PC-3 (cell line): ENCODE results near the gene MKRN2. TPM values are rescaled to one million over a fixed set of nuclear protein-coding genes. Genes with fewer than 3 reads are reported as not detected.

Source experiments
- ATAC-seq: fragments of 200-7000 bp; cut with Tn5 transposase; 2 replicates; pipeline ENCODE4 v1.9.1; 2020; ENCODE audit warnings: mild to moderate bottlenecking, moderate library complexity
- BruUV-seq: library from RNA; stranded (reverse); fragments of 400-500 nt; replicated peaks from 2 replicates; lab custom pipeline; 2021; lab: Mats Ljungman, UMichigan
- CTCF ChIA-PET: fragments of 300-600 bp; sonication (Branson Sonifier 250); formaldehyde crosslinking; loops from one replicate; lab custom pipeline; 2022; ENCODE audit warnings: antibody characterized with exemption; lab: Charles Lee
- POLR2A ChIA-PET: fragments of 300-600 bp; sonication (Branson Sonifier 250); formaldehyde crosslinking; loops from one replicate; lab custom pipeline; 2022; ENCODE audit warnings: antibody characterized with exemption; ENCODE audit not compliant: unreplicated experiment; lab: Charles Lee
- DNase-seq: peaks from one replicate; pipeline ENCODE4 v3.0.0-alpha.2; 2015
- H2AFZ ChIP-seq: fragments of 300-600 bp; sonication (generic); 2 replicates; pipeline ENCODE4 v1.6.0; 2016; ENCODE audit warnings: antibody characterized with exemption, low read length
- H3F3A ChIP-seq: fragments of 300-600 bp; sonication (generic); one replicate; pipeline ENCODE4 v1.6.0; 2017; ENCODE audit warnings: antibody characterized with exemption, low read length, control low read depth, mild to moderate bottlenecking; ENCODE audit not compliant: unreplicated experiment
- H3K27ac ChIP-seq: fragments of 300-600 bp; sonication (generic); 2 replicates; pipeline ENCODE4 v1.5.1; 2016; ENCODE audit warnings: mild to moderate bottlenecking, low read length
- H3K27me3 ChIP-seq: fragments of 300-600 bp; sonication (generic); 2 replicates; pipeline ENCODE4 v1.6.1; 2016; ENCODE audit warnings: low read length, mixed read lengths
- H3K36me3 ChIP-seq: fragments of 300-600 bp; sonication (generic); 2 replicates; pipeline ENCODE4 v1.6.1; 2016; ENCODE audit warnings: low read depth, mixed run types, low read length, mixed read lengths
- H3K4me1 ChIP-seq: fragments of 300-600 bp; sonication (generic); 2 replicates; pipeline ENCODE4 v1.5.1; 2016; ENCODE audit warnings: low read length; ENCODE audit not compliant: insufficient read depth
- H3K4me2 ChIP-seq: fragments of 300-600 bp; sonication (generic); 2 replicates; pipeline ENCODE4 v1.6.0; 2016; ENCODE audit warnings: low read length
- H3K4me3 ChIP-seq: fragments of 300-600 bp; sonication (generic); 2 replicates; pipeline ENCODE4 v1.5.1; 2016; ENCODE audit warnings: mild to moderate bottlenecking, low read length, mixed read lengths
- H3K79me2 ChIP-seq: fragments of 300-600 bp; sonication (generic); 2 replicates; pipeline ENCODE4 v1.6.1; 2017; ENCODE audit warnings: low read length, mixed read lengths
- H3K9ac ChIP-seq: fragments of 300-600 bp; sonication (generic); 2 replicates; pipeline ENCODE4 v1.6.0; 2016; ENCODE audit warnings: mild to moderate bottlenecking, low read length
- H3K9me2 ChIP-seq: fragments of 300-600 bp; sonication (generic); replicated peaks from 2 replicates; pipeline ENCODE4 v1.6.1; 2016; ENCODE audit warnings: mixed run types, low read length, mixed read lengths
- H3K9me3 ChIP-seq: fragments of 300-600 bp; sonication (generic); 2 replicates; pipeline ENCODE4 v1.6.1; 2016; ENCODE audit warnings: low read length, mixed read lengths
- H4K20me1 ChIP-seq: fragments of 300-600 bp; sonication (generic); 2 replicates; pipeline ENCODE4 v1.6.1; 2016; ENCODE audit warnings: low read length, mixed read lengths
- CTCF ChIP-seq: fragments of 300-600 bp; sonication (generic); conservative IDR thresholded peaks from 2 replicates; pipeline ENCODE4 v1.5.1; 2017; ENCODE audit warnings: antibody characterized with exemption, low read depth, mild to moderate bottlenecking, low read length
- EZH2 ChIP-seq: fragments of 300-600 bp; sonication (generic); IDR thresholded peaks from one replicate; pipeline ENCODE4 v1.6.1; 2017; ENCODE audit warnings: antibody characterized with exemption, mild to moderate bottlenecking, low read length; ENCODE audit not compliant: unreplicated experiment
- EZH2phosphoT487 ChIP-seq: fragments of 300-600 bp; sonication (generic); IDR thresholded peaks from 2 replicates; pipeline ENCODE4 v1.6.1; 2018; ENCODE audit warnings: mild to moderate bottlenecking, antibody characterized with exemption, low read length, borderline replicate concordance
- intact Hi-C: fragments of 100-400 bp; cut with micrococcal nuclease; formaldehyde crosslinking; loops from 2 replicates; pipeline ENCODE4 v1.9.0; 2023
- total RNA-seq: library from RNA; depleted of rRNA; stranded (reverse); fragments of >200 nt; gene quantifications from 2 replicates; pipeline ENCODE4 v1.2.3, GENCODE V29; 2014

The MKRN2 gene
- total RNA-seq, 1 experiment from 2014 or later = 45.8 TPM

- intact Hi-C loops = loop anchor here (5.0 kb wide), 1 partner anchor 41 kb away; no protein-coding TSS in a partner anchor
- Histone ChIP-seq H3K4me2 (no peak overlapping the region), H2AFZ (no peak overlapping the region), H3K9me3 (no peaks in the 10 kb centered on the region), H3K79me2 (no peaks in the 10 kb centered on the region), H3K4me3 (no peak overlapping the region), H3K4me1 (0 out of 2 replicates have a peak, but pooled peaks cover 6% of the 10 kb centered on the region), H3K36me3 (peaks cover 53% of the 10 kb centered on the region), H4K20me1 (0 out of 2 replicates have a peak, but pooled peaks cover 6% of the 10 kb centered on the region), H3K27me3 (no peaks in the 10 kb centered on the region), H3K9ac (no peak overlapping the region), H3K9me2 (no peaks in the 10 kb centered on the region), H3K27ac (no peak overlapping the region), H3F3A (no peaks in the 10 kb centered on the region)
- BruUV-seq = no TSS peak
- DNase-seq (no peak), ATAC-seq (no peak)
- CTCF ChIA-PET = no interaction called here
- TF ChIP-seq EZH2phosphoT487 (no peak), EZH2 (no peak), CTCF (no peak)
- POLR2A ChIA-PET = no interaction called here
Measured at GRCh38 chr3:12591456-12591855, 34.6 kb downstream of the MKRN2 start.

GRCh38 chr3:12591997-12592715 lies 35.3 kb downstream of the MKRN2 start:
- no TSS peak for BruUV-seq

More at GRCh38 chr3:12591997-12592715, 35.3 kb downstream of the MKRN2 start:
- H3K9me3 ChIP-seq = no peaks in the 10 kb centered on the region
- ATAC-seq (no peak), DNase-seq (no peak)
- no peaks in the 10 kb centered on the region for H3K9me2 ChIP-seq
- H3K79me2 ChIP-seq = no peaks in the 10 kb centered on the region
- no peak overlapping the region for H3K27ac ChIP-seq
- no peak overlapping the region for H3K4me3 ChIP-seq
- H4K20me1 ChIP-seq = 0 out of 2 replicates have a peak, but pooled peaks cover 6% of the 10 kb centered on the region
- H2AFZ ChIP-seq = no peak overlapping the region
- H3K9ac ChIP-seq = no peak overlapping the region
- peaks cover 53% of the 10 kb centered on the region for H3K36me3 ChIP-seq
- H3K4me2 ChIP-seq = no peak overlapping the region
- no peaks in the 10 kb centered on the region for H3F3A ChIP-seq
- no peaks in the 10 kb centered on the region for H3K27me3 ChIP-seq
- 0 out of 2 replicates have a peak, but pooled peaks cover 6% of the 10 kb centered on the region for H3K4me1 ChIP-seq
- TF ChIP-seq EZH2 (no peak), EZH2phosphoT487 (no peak), CTCF (no peak)
- CTCF ChIA-PET = no interaction called here
- intact Hi-C loops = loop anchor here (5.0 kb wide), 1 partner anchor 40 kb away; no protein-coding TSS in a partner anchor
- POLR2A ChIA-PET = no interaction called here
